RWPE2 (cell line): Measurements from ENCODE around the gene HECW1.

Experiments
- ATAC-seq: fragments of 200-7000 bp; cut with Tn5 transposase; 3 replicates; pipeline ENCODE4 v1.9.1; 2021; ENCODE audit warnings: low read depth
- DNase-seq: peaks from one replicate; pipeline ENCODE4 v3.0.0-alpha.2; 2020; ENCODE audit warnings: low spot score
- H3K27ac ChIP-seq: fragments of 450-650 bp; 2 replicates; pipeline ENCODE4 v1.5.1; 2017; ENCODE audit warnings: mild to moderate bottlenecking; ENCODE audit not compliant: poor library complexity, severe bottlenecking
- H3K27me3 ChIP-seq: fragments of 250-450 bp; sonication (Bioruptor Pico); 2 replicates; pipeline ENCODE4 v1.5.1; 2021; ENCODE audit warnings: mild to moderate bottlenecking, moderate library complexity; ENCODE audit not compliant: insufficient read depth, poor library complexity, severe bottlenecking
- H3K36me3 ChIP-seq: fragments of 250-450 bp; sonication (Bioruptor Pico); 2 replicates; pipeline ENCODE4 v1.5.1; 2020; ENCODE audit warnings: low read depth, mild to moderate bottlenecking, moderate library complexity
- H3K4me1 ChIP-seq: fragments of 250-450 bp; sonication (Bioruptor Pico); 2 replicates; pipeline ENCODE4 v1.5.1; 2021; ENCODE audit warnings: mild to moderate bottlenecking, moderate library complexity; ENCODE audit not compliant: insufficient read depth, poor library complexity, severe bottlenecking
- H3K4me3 ChIP-seq: fragments of 250-450 bp; sonication (Bioruptor Pico); 2 replicates; pipeline ENCODE4 v1.5.1; 2021; ENCODE audit warnings: mild to moderate bottlenecking, moderate library complexity; ENCODE audit not compliant: severe bottlenecking
- H3K9me3 ChIP-seq: fragments of 250-450 bp; sonication (Bioruptor Pico); 2 replicates; pipeline ENCODE4 v1.5.1; 2021; ENCODE audit warnings: mild to moderate bottlenecking, moderate library complexity; ENCODE audit not compliant: severe bottlenecking
- TF ChIP-seq, protein P1 (sequence below): fragments of 450-650 bp; IDR thresholded peaks from one replicate; pipeline ENCODE4 v1.5.1; 2017; ENCODE audit warnings: mild to moderate bottlenecking, moderate library complexity; ENCODE audit not compliant: poor library complexity, severe bottlenecking

Gene HECW1

GRCh38 chr7:43276547-43276946 is 164.1 kb downstream of the HECW1 start:
- DNase-seq (no peak), ATAC-seq (no peak)
- Histone ChIP-seq H3K4me1 (no peaks in the 10 kb centered on the region), H3K4me3 (no peak overlapping the region), H3K27ac (no peak overlapping the region), H3K36me3 (no peaks in the 10 kb centered on the region), H3K9me3 (no peaks in the 10 kb centered on the region), H3K27me3 (no peaks in the 10 kb centered on the region)
- TF ChIP-seq, protein P1, sequence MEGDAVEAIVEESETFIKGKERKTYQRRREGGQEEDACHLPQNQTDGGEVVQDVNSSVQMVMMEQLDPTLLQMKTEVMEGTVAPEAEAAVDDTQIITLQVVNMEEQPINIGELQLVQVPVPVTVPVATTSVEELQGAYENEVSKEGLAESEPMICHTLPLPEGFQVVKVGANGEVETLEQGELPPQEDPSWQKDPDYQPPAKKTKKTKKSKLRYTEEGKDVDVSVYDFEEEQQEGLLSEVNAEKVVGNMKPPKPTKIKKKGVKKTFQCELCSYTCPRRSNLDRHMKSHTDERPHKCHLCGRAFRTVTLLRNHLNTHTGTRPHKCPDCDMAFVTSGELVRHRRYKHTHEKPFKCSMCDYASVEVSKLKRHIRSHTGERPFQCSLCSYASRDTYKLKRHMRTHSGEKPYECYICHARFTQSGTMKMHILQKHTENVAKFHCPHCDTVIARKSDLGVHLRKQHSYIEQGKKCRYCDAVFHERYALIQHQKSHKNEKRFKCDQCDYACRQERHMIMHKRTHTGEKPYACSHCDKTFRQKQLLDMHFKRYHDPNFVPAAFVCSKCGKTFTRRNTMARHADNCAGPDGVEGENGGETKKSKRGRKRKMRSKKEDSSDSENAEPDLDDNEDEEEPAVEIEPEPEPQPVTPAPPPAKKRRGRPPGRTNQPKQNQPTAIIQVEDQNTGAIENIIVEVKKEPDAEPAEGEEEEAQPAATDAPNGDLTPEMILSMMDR = no peak

DNA sequence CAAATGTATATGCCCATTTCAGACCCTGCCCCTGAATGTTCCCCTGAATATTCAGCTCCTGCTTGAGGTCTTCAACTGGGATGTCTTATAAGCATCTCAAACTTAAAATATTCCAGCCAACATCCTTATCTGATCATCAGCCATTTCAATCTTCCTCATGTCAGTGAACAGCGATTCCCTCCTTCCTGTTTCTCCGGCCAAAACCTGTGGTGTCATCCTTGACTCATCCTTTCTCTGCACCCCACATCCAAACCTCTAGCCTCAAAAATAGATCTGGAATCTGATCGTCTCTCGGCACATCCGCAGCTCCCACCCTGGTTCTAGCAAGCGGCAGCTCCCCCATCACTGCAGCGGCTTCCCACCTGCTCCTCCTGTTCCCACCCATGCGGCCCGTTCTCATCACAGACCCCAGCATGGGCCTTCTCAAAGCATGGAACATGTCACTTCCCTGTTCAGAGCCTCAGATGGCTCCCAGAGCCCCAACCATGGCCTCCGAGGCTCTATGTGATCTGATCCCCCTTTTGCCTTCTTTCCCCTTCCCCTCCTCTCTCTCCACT is 165.7 kb downstream of the HECW1 start:
- DNase-seq (no peak), ATAC-seq (no peak)
- Histone ChIP-seq H3K4me1 (no peaks in the 10 kb centered on the region), H3K27me3 (no peaks in the 10 kb centered on the region), H3K27ac (no peak overlapping the region), H3K4me3 (no peak overlapping the region), H3K36me3 (no peaks in the 10 kb centered on the region), H3K9me3 (no peaks in the 10 kb centered on the region)
- TF ChIP-seq, protein P1 = no peak

- Histone ChIP-seq H3K4me1 (no peaks in the 10 kb centered on the region), H3K4me3 (no peak overlapping the region), H3K36me3 (no peaks in the 10 kb centered on the region), H3K27ac (no peak overlapping the region), H3K27me3 (no peaks in the 10 kb centered on the region), H3K9me3 (no peaks in the 10 kb centered on the region)
- ATAC-seq = no peak
- DNase-seq = no peak
- TF ChIP-seq, protein P1 = no peak
Measured at GRCh38 chr7:43281268-43281667, 168.8 kb downstream of the HECW1 start.

DNA sequence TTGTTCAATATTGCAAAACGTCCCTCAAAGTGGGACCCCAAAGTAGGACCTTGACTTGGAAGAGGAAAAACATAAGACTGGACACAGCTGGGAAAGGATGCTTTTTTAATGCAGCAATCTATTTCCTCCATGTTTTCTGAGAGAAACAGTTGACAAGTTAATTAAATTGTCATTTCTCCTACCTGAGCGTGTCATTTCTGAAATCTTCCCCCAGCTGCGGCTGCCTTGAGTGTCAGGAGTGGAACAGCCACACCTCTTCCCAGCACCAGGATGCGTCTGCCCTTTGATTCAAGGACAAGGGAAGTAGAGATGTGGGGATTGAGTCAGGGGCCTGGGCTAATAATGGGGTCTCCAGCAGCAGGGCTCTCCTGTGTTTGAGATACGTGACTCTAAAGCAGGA is 171.3 kb downstream of the HECW1 start:
- Histone ChIP-seq H3K4me1 (no peaks in the 10 kb centered on the region), H3K9me3 (no peaks in the 10 kb centered on the region), H3K27ac (no peak overlapping the region), H3K27me3 (no peaks in the 10 kb centered on the region), H3K4me3 (no peak overlapping the region), H3K36me3 (no peaks in the 10 kb centered on the region)
- no peak for ATAC-seq
- TF ChIP-seq, protein P1 = no peak
- no peak for DNase-seq

- no peak overlapping the region for H3K4me3 ChIP-seq
- no peak for DNase-seq
- TF ChIP-seq, protein P1 = no peak
- ATAC-seq = no peak
- H3K9me3 ChIP-seq = peaks cover 11% of the 10 kb centered on the region
- peaks cover 3% of the 10 kb centered on the region for H3K4me1 ChIP-seq
- H3K36me3 ChIP-seq = no peaks in the 10 kb centered on the region
- no peaks in the 10 kb centered on the region for H3K27me3 ChIP-seq
- no peak overlapping the region for H3K27ac ChIP-seq
Measured at GRCh38 chr7:43289826-43290225, 177.4 kb downstream of the HECW1 start.
